NCI-H1105 treated with DMSO at 0.1 percent for 48 hours (cell line): ENCODE data around the gene MRGPRE.

Source experiments
- DNase-seq: peaks from one replicate; lab custom pipeline; 2025; lab: John Stamatoyannopoulos, UW

The MRGPRE gene

GRCh38 chr11:3226846-3227567 is 5.2 kb downstream of the MRGPRE start:
- DNase-seq = no peak

GRCh38 chr11:3225826-3226750 is 6.1 kb downstream of the MRGPRE start:
- no peak for DNase-seq

- no peak for DNase-seq
These were observed 7.0 kb downstream of the MRGPRE start for GRCh38 chr11:3225159-3225758.

- no peak for DNase-seq
These were observed 7.7 kb downstream of the MRGPRE start for GRCh38 chr11:3224401-3225057.

GRCh38 chr11:3223932-3224381 is 8.3 kb downstream of the MRGPRE start:
- no peak for DNase-seq

- DNase-seq = no peak
These were observed 9.0 kb downstream of the MRGPRE start for GRCh38 chr11:3222941-3223915.

GRCh38 chr11:3222003-3222855 is 10.0 kb downstream of the MRGPRE start:
- no peak for DNase-seq

- no peak for DNase-seq
These were observed 10.7 kb downstream of the MRGPRE start for GRCh38 chr11:3221408-3222002.

- no peak for DNase-seq
These were observed 11.5 kb downstream of the MRGPRE start for GRCh38 chr11:3220521-3221407.

GRCh38 chr11:3220101-3220500 is 12.1 kb downstream of the MRGPRE start:
- no peak for DNase-seq

- no peak for DNase-seq
These were observed 12.8 kb downstream of the MRGPRE start for GRCh38 chr11:3219281-3219892.

- no peak for DNase-seq
These were observed 13.5 kb downstream of the MRGPRE start, which contains the start of gene MRGPRG for GRCh38 chr11:3218483-3219280. MRGPRG (minus strand) TSS chr11:3218813; CDS start chr11:3218813, 0 bp downstream.

GRCh38 chr11:3217818-3218482 is 14.3 kb downstream of the MRGPRE start:
- DNase-seq = no peak

GRCh38 chr11:3216027-3216525 is 16.1 kb downstream of the MRGPRE start:
- no peak for DNase-seq

- DNase-seq = no peak
These were observed 16.7 kb downstream of the MRGPRE start for GRCh38 chr11:3215346-3216026.

- DNase-seq = no peak
These were observed 17.9 kb downstream of the MRGPRE start for GRCh38 chr11:3214420-3214699.
